B cell (primary cell): ENCODE measurements around the gene FLVCR1. TPM values are rescaled to one million over a fixed set of nuclear protein-coding genes. Genes with fewer than 3 reads are reported as not detected.

Source experiments
- ATAC-seq: fragments of 200-7000 bp; cut with Tn5 transposase; one replicate; pipeline ENCODE4 v1.10.0; 2021; ENCODE audit warnings: low read depth, mild to moderate bottlenecking, moderate number of reproducible peaks, moderate library complexity
- CTCF ChIA-PET: fragments of 350-600 bp; sonication (Branson Sonifier 250); formaldehyde crosslinking; loops from one replicate; lab custom pipeline; 2021; ENCODE audit warnings: antibody characterized with exemption, inconsistent platforms; lab: Charles Lee
- POLR2A ChIA-PET: fragments of 350-600 bp; sonication (Branson Sonifier 250); formaldehyde crosslinking; loops from one replicate; lab custom pipeline; 2021; ENCODE audit warnings: antibody characterized with exemption; lab: Charles Lee
- DNase-seq: peaks from one replicate; pipeline ENCODE4 v3.0.0; 2013
- H2AFZ ChIP-seq: 2 replicates; pipeline ENCODE4 v1.6.1; 2012; ENCODE audit warnings: mild to moderate bottlenecking, low read depth, low read length; ENCODE audit not compliant: insufficient read depth, poor library complexity, severe bottlenecking
- H3K27ac ChIP-seq, 2 donors: 1 replicate in 1 of 2; 2 replicates in 1 of 2; pipeline ENCODE4 v1.5.1; 2012 to 2013; ENCODE audit warnings: low read length in 2 of 2, mild to moderate bottlenecking in 2 of 2, moderate library complexity in 1 of 2
- H3K27me3 ChIP-seq, 4 experiments: fragments of 200-600 bp in 1 of 4; sonication (generic) in 1 of 4; replicated peaks in 1 of 4; 1 replicate in 2 of 4; 2 replicates in 2 of 4; pipeline versions ENCODE4 v1.6.1 to v1.7.0; 2013 to 2016; ENCODE audit warnings: low read length in 3 of 4, mild to moderate bottlenecking in 2 of 4, mixed read lengths in 1 of 4, moderate library complexity in 1 of 4; ENCODE audit not compliant: insufficient read depth in 4 of 4, control insufficient read depth in 3 of 4; ENCODE audit errors: control extremely low read depth in 1 of 4
- H3K36me3 ChIP-seq, 2 experiments: replicated peaks in 1 of 2; 1 replicate in 1 of 2; 2 replicates in 1 of 2; pipeline versions ENCODE4 v1.6.1 to v1.7.1; 2013; ENCODE audit warnings: low read length in 1 of 2; ENCODE audit not compliant: insufficient read depth in 2 of 2, control insufficient read depth in 1 of 2; ENCODE audit errors: control extremely low read depth in 1 of 2, extremely low read depth in 1 of 2
- H3K4me1 ChIP-seq, 2 donors: fragments of 200-600 bp in 1 of 2; sonication (generic) in 1 of 2; 1 replicate in 1 of 2; 2 replicates in 1 of 2; pipeline versions ENCODE4 v1.5.1 to v1.6.1; 2013 to 2017; ENCODE audit warnings: low read length in 2 of 2; ENCODE audit not compliant: control insufficient read depth in 2 of 2, insufficient read depth in 2 of 2
- H3K4me2 ChIP-seq: replicated peaks from 2 replicates; pipeline ENCODE3; 2012; ENCODE audit warnings: mild to moderate bottlenecking, low read depth, low read length; ENCODE audit not compliant: poor library complexity, severe bottlenecking
- H3K4me3 ChIP-seq, 5 experiments: fragments of 200-600 bp in 1 of 5; sonication (generic) in 1 of 5; 1 replicate in 3 of 5; 2 replicates in 2 of 5; pipeline versions ENCODE4 v1.5.1 to v1.7.0; 2011 to 2016; ENCODE audit warnings: low read length in 4 of 5, mild to moderate bottlenecking in 4 of 5, low read depth in 2 of 5, control low read depth in 1 of 5, moderate library complexity in 1 of 5; ENCODE audit not compliant: insufficient read depth in 1 of 5; ENCODE audit errors: control extremely low read depth in 1 of 5, extremely low read depth in 1 of 5
- H3K79me2 ChIP-seq: fragments of 200-600 bp; sonication (generic); one replicate; pipeline ENCODE4 v1.6.0; 2016; ENCODE audit warnings: low read length; ENCODE audit not compliant: control insufficient read depth, insufficient read depth
- H3K9ac ChIP-seq: fragments of 200-600 bp; sonication (generic); 2 replicates; pipeline ENCODE4 v1.6.1; 2017; ENCODE audit warnings: mild to moderate bottlenecking, low read length, moderate library complexity
- H3K9me3 ChIP-seq, 3 donors: one replicate each; pipeline versions ENCODE4 v1.6.1 to v1.7.1; 2013; ENCODE audit warnings: low read length in 2 of 3; ENCODE audit not compliant: control insufficient read depth in 2 of 3, insufficient read depth in 1 of 3; ENCODE audit errors: control extremely low read depth in 1 of 3
- H4K20me1 ChIP-seq: 2 replicates; pipeline ENCODE4 v1.6.0; 2012; ENCODE audit warnings: mild to moderate bottlenecking, low read length; ENCODE audit not compliant: insufficient read depth, control insufficient read depth, poor library complexity, severe bottlenecking
- H3K27ac Mint-ChIP-seq: one replicate; pipeline ENCODE4 v1.8.0; 2021; ENCODE audit warnings: mixed read lengths
- H3K27me3 Mint-ChIP-seq: one replicate; pipeline ENCODE4 v1.8.0; 2021; ENCODE audit warnings: mixed read lengths
- H3K4me1 Mint-ChIP-seq: one replicate; pipeline ENCODE4 v1.8.0; 2021; ENCODE audit warnings: mixed read lengths
- H3K4me3 Mint-ChIP-seq: one replicate; pipeline ENCODE4 v1.8.0; 2021; ENCODE audit warnings: mixed read lengths
- H3K9me3 Mint-ChIP-seq: one replicate; pipeline ENCODE4 v1.8.0; 2022; ENCODE audit warnings: mixed read lengths; ENCODE audit not compliant: insufficient read depth
- EZH2 ChIP-seq: IDR thresholded peaks from 2 replicates; pipeline ENCODE4 v1.6.1; 2012; ENCODE audit warnings: borderline replicate concordance, low read depth, mild to moderate bottlenecking, moderate library complexity, low read length; ENCODE audit not compliant: insufficient read depth, poor library complexity, severe bottlenecking
- WGBS: methylation state at CpG from one replicate; pipeline ENCODE4 v1.1.5; 2013; ENCODE audit warnings: missing lambda C conversion rate; ENCODE audit not compliant: insufficient coverage; 5-methylcytosine and 5-hydroxymethylcytosine counted together
- intact Hi-C: fragments of 100-400 bp; cut with micrococcal nuclease; formaldehyde crosslinking; loops from one replicate; pipeline ENCODE4 v1.10.0; 2022
- polyA plus RNA-seq: library from polyadenylated mRNA; depleted of rRNA; stranded (reverse); fragments of >200 nt; gene quantifications from 2 replicates; pipeline ENCODE4 v1.2.3, GENCODE V29; 2012
- total RNA-seq, 2 donors: library from RNA; stranded (reverse); fragments of 120-200 nt in 1 of 2; gene quantifications; 1 replicate in 1 of 2; 2 replicates in 1 of 2; pipeline versions ENCODE4 v1.2.3 to v1.2.4, GENCODE V29; 2013 to 2022
- TF ChIP-seq, protein P1 (sequence below): fragments of 200-600 bp; IDR thresholded peaks from one replicate; pipeline ENCODE4 v1.8.0; 2022; ENCODE audit warnings: antibody characterized with exemption, mild to moderate bottlenecking

The FLVCR1 gene
- total and polyA plus RNA-seq, 2 donors (not counting 1 experiment from before 2014, with no cell fraction given): 3.9 to 19.2 TPM

DNA sequence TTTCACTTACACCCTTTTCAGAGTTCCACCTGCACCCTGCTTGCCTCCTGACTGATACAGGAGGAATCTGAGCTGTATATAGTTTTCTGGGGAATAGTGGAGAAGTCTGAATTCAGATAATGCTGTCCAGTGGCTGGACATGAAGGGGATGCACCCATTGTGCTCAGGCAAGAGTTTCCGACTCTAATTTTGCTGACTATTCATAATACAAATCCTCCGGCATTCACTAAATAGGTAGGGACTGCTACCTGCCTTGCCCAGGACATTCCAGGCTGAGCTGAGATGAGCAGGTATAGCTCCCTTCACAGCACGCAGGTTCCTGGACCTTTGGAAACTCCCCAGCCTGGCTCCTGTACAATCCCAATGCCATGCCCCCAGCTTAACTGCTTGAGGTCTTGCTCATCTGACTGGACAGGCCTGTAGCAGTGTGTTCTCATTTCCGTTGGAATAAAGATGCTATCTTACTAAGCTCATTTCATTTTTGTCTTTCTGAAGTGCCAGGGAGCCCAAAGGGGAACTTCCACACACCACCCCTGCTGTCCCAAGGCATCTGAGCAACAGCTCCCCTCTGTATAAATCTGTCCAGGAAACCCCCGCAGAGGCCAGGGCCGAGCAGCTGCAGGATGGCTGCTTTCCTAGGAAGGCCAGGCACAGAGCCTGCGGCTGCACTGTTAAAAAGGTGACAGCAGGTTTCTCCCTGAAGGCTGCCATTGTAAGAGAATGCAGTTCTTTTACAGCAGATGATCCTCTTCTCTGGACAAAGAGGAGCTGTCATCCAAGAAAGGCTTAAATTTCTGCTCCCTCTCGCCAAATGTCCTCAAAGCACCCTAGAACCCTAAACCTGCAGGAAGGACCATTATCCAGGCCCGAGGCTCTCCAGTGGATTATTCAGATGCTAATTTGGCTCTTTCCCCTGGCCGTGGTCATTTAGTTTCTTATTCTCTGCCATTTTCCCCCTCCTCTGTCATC, 70.5 kb downstream of the FLVCR1 start:
- no peak overlapping the region for H3K4me2 ChIP-seq
- no peak overlapping the region for H3K27ac Mint-ChIP-seq
- no peaks in the 10 kb centered on the region for H3K27me3 ChIP-seq
- no peaks in the 10 kb centered on the region for H3K36me3 ChIP-seq
- ChIA-PET POLR2A (no interaction called here), CTCF (no interaction called here)
- H4K20me1 ChIP-seq: no peaks in the 10 kb centered on the region
- H3K4me1 Mint-ChIP-seq: peaks cover 2% of the 10 kb centered on the region
- peaks cover 2% of the 10 kb centered on the region for H3K9me3 Mint-ChIP-seq
- TF ChIP-seq, protein P1, sequence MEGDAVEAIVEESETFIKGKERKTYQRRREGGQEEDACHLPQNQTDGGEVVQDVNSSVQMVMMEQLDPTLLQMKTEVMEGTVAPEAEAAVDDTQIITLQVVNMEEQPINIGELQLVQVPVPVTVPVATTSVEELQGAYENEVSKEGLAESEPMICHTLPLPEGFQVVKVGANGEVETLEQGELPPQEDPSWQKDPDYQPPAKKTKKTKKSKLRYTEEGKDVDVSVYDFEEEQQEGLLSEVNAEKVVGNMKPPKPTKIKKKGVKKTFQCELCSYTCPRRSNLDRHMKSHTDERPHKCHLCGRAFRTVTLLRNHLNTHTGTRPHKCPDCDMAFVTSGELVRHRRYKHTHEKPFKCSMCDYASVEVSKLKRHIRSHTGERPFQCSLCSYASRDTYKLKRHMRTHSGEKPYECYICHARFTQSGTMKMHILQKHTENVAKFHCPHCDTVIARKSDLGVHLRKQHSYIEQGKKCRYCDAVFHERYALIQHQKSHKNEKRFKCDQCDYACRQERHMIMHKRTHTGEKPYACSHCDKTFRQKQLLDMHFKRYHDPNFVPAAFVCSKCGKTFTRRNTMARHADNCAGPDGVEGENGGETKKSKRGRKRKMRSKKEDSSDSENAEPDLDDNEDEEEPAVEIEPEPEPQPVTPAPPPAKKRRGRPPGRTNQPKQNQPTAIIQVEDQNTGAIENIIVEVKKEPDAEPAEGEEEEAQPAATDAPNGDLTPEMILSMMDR: no peak
- no peak for TF ChIP-seq EZH2
- H3K27ac ChIP-seq: no peak overlapping the region
- WGBS: 46% methylated on average over 9 of the region's 10 CpGs
- no peak overlapping the region for H3K9ac ChIP-seq
- intact Hi-C loops: no loop called here
- no peaks in the 10 kb centered on the region for H3K27me3 Mint-ChIP-seq
- peak overlapping the region; percentile 38 for H2AFZ ChIP-seq
- no peak overlapping the region for H3K4me3 ChIP-seq
- no peaks in the 10 kb centered on the region for H3K79me2 ChIP-seq
- H3K9me3 ChIP-seq: no peaks in the 10 kb centered on the region
- ATAC-seq: no peak
- no peak overlapping the region for H3K4me3 Mint-ChIP-seq
- H3K4me1 ChIP-seq: no peaks in the 10 kb centered on the region
- no peak for DNase-seq
